Stimulated activated CD4-positive, alpha-beta T cell treated with anti-CD3 and anti-CD28 coated beads, Interleukin-1b, Interleukin-23, amount 100 ng/mL, for 1 hour (primary cell): ENCODE data around the gene AMN1.
"Not testable (repeated sequence)": the region's sequence is repeated elsewhere in the genome, so short reads cannot be mapped to it uniquely, and the experiment has no call there.

Experiments used
- DNase-seq, 2 donors: peaks; one replicate each; pipeline ENCODE4 v3.0.0-alpha.2; 2020; ENCODE audit warnings: low read depth in 2 of 2

AMN1 gene

GRCh38 chr12:31733549-31734432 lies 5.0 kb upstream of the AMN1 start:
- DNase-seq = not testable (repeated sequence)

DNA sequence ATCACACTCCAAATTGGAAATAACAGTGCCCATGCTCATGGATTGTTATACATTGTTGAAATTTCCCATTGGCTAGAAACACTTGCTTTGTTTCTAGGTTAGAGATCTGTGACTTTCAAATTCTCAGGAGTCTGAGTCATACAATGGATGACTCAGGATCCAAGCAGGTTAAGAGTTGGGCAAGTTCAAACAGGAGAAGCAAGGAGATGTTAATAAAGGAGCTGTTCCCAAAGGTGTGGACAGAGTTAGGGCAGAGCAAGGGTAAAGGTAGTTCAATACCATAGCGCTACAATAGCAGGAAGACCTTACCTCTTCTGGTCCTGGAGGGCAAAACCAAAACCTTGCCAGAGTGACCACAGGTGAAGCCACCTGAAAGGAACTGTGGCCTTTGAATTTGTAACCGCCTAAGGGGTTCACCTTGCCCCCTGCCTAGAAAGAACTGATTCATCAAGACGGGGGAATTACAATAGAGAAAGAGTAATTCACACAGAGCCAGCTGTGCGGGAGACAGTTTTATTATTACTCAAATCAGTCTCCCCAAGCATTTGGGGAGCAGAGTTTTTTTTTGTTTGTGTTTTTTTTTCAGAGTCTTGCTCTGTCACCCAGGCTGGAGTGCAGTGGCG lies 4.2 kb upstream of the AMN1 start:
- DNase-seq = no peak

DNA sequence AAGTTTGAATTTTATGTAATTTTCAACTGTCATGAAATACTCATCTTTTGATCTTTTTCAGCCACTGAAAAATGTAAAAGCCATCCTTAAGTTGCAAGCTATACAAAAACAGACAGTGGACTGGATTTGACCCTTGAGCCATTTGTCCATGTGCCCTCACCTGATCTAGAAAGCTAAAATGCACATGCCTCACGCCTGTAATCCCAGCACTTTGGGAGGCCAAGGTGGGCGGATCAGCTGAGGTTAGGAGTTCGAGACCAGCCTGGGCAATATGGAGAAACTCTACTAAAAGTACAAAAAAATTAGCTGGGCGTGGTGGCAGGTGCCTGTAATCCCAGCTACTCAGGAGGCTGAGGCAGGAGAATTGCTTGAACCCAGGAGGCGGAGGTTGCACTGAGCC lies 2.4 kb upstream of the AMN1 start:
- DNase-seq = not testable (repeated sequence)

DNA sequence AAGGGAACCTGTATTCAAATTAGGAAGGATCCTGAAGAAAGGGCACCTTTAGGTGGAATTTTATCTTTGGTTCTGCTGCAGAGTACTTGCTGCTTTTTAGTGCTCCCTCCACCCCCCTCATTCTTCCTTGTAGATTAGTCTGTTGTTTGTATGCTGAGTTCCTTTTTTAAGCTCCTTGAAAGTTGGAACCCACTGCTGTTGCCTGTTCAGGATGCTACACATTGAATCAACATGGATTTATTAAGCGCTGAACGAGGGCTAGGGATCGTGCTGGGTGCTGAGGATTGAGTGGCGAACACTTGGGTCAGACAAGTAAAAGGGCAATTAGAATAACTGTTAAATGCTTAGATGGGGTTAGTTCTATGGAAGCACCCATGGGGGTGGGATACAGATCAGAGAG lies 884 bp upstream of the AMN1 start:
- no peak for DNase-seq

DNA sequence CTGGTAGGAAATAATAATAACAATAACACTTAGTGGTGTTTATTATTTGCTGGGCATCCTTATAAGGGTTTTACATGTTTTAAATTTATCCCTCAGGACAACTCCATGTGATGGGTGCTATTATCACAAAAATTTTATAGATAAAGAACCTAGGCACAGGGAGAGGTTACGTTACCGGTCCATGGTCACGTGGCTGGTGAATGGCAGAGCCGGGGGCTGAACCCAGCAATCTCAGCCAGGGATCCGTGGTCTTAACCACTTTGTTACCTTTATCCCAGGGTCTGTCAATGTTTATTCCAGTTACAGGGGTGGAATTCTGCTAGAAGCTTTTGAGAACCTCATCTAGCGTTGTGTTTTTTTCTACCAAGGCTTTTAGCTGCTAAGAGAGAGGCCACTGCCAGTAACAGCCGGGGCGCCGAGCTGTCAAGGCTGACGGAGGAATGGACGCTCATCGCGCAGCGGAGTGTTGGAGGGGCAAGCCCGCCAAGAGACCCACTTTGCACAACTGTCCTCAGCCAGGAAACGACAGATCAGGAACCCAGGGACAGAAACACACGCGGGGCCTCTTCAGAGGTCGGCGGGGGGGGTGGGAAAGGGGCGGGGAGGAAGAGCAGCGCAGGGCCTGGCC lies 418 bp downstream of the AMN1 start:
- no peak for DNase-seq

GRCh38 chr12:31727192-31727591 lies 1.6 kb downstream of the AMN1 start:
- no peak for DNase-seq

GRCh38 chr12:31726575-31726974 lies 2.2 kb downstream of the AMN1 start:
- DNase-seq = no peak

GRCh38 chr12:31724557-31724956 lies 4.3 kb downstream of the AMN1 start:
- no peak for DNase-seq

- DNase-seq = no peak
Measured at GRCh38 chr12:31722580-31722979, 6.2 kb downstream of the AMN1 start.

DNA sequence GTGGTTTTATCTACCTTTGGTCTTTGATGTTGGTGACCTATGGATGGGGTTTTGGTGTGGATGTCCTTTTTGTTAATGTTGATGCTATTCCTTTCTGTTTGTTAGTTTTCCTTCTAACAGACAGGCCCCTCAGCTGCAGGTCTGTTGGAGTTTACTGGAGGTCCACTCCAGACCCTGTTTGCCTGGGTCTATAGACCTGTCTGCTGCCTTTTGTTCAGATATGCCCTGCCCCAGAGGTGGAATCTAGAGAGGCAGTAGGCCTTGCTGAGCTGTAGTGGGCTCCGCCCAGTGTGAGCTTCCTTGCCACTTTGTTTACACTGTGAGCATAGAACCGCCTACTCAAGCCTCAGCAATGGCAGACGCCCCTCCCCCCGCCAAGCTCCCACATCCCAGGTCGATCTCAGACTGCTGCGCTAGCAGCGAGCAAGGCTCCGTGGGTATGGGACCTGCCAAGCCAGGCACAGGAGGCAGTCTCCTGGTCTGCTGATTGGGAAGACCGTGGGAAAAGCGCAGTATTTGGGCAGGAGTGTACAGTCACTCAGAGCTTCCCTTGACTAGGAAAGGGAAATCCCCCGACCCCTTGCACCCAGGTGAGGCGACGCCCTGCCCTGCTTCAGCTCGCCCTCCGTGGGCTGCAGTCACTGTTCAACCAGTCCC lies 10.2 kb downstream of the AMN1 start:
- not testable (repeated sequence) for DNase-seq

DNA sequence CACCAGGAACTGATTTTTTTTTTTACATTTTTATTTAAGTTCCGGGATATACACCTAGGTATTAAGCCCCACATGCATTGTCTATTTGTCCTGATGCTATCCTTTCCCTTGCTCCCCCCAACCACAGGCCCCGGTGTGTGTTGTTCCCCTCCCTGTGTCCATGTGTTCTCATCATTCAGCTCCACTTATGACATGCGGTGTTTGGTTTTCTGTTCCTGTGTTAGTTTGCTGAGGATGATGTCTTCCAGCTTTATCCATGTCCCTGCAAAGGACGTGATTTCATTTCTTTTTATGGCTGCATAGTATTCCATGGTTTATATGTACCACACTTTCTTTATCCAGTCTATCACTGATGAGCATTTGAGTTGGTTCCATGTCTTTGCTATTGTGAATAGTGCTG lies 11.8 kb downstream of the AMN1 start:
- DNase-seq = not testable (repeated sequence)

- DNase-seq = no peak
Measured at GRCh38 chr12:31715283-31715825, 13.5 kb downstream of the AMN1 start.

DNA sequence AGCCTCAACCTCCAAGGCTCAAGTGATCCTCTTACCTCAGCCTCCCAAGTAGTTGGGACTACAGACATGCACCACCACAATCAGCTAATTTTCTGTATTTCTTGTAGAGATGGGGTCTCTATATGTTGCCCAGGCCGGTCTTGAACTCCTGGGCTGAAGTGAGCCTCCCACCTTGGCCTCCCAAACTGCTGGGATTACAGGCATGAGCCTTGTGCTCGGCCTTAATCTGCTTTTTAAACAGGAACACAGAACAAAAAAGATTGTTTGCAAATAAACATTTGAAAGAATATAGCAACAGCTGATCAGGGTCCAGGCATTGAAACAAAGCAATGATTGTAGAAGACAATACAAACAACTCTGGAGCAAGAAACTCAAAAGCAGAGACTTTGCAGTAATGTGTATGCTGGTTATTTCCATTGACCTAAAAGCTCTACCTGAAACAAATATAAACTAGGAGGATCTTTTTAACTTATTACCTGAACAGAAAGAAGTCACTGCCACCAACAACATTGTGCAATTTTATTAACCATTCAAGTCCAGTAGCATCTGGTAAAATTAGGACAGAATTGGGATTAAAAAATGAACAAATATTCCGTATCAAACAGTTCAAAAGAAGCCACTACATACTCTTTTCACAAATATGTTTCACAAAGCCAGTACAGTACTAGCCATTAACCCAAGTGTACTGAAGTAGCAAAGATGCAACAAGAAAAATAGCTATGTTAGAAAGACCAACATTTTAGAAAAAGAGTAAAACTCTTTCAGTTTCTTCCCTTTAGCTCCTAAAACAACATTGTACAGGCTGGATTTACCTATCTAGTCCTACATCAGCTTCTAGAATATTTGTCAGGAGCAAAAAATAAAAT lies 14.2 kb downstream of the AMN1 start:
- no peak for DNase-seq

DNA sequence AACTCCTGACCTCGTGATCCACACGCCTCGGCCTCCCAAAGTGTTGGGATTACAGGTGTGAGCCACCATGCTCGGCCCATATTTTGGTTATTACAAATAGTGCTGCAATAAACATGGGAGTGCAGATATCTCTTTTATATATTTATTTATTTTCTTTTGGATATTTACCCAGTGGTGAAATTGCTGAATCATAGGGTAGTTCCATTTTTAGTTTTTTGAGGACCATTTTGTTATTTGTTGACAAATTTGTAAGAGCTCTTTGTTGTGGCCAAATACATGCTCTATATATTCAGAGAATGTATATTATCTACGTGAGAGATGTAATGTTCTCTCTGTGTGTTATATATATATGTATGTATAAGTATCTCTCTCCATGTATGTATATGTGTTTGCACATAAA lies 15.9 kb downstream of the AMN1 start:
- no peak for DNase-seq

- DNase-seq = no peak
Measured at GRCh38 chr12:31710021-31710818, 18.6 kb downstream of the AMN1 start.

DNA sequence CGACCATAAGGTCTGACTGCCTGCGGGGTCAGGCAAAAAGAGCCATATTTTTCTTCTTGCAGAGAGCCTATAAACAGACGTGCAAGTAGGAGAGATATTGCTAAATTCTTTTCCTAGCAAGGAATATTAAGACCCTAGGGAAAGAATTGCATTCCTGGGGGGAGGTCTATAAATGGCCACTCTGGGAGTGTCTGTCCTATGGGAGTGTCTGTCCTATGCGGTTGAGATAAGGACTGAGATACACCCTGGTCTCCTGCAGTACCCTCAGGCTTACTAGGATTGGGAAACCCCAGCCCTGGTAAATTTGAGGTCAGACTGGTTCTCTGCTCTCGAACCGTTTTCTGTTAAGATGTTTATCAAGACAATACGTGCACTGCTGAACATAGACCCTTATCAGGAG lies 20.7 kb downstream of the AMN1 start:
- DNase-seq = not testable (repeated sequence)

DNA sequence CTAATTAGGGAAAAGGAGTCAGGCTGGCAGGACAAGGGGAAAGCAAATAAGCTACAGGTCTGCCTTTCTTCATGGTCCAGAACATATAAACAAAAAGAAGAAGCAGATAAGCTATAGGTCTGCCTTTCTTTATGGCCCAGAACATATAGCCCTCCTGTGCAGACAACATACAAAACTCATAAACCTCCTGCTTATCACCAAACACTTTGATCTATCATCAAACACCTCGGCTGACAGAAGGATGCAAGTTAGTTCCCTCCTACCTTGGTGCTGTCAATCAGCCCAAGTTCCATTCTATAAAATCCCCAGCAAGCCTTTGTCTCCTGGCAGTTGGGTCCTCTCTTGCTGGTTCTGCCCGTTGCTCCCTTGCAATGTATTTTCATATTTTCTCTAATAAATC lies 23.2 kb downstream of the AMN1 start:
- no peak for DNase-seq

DNA sequence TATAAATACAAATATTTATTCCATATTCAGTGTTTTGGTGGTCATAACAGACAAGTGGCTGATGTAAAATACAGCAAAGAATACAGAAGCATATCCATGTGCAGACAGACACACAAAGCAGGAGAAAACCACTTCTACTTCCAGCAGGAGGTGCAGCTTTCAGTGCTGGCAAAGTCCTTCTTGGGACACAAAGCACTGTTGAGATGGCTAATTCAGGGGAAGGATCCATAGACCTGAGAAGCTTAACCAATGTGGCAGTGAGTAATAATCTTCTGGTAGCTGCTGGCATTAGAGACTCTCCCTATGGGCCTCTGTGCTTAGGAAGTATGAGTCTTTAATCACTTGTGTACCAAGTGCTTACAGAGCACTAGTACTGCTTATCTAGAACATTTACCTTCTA lies 26.8 kb downstream of the AMN1 start:
- DNase-seq = no peak

GRCh38 chr12:31689921-31690320 lies 38.9 kb downstream of the AMN1 start:
- not testable (repeated sequence) for DNase-seq

DNA sequence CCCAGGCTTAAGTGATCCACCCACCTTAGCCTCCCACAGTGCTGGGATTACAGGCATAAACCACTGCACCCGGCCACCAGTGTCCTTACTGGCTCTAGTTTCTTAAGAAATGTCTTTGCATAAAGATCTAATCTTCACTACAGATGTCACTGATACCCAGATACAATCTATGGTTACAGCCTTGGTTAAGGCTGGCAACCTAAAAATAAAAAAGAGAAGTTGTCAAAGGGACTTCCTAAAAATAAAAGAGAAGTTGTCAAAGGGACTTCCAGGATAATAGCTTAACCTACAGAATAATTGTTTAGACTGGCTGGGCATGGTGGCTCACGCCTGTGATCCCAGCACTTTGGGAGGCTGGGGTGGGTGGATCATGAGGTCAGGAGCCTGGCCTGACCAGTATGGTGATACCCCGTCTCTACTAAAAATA lies 41.7 kb downstream of the AMN1 start:
- no peak for DNase-seq
